HPDE6-E6E7 (cell line): ENCODE data around the gene CPA2.
A peak's percentile ranks its signal among the peaks of the same experiment; 100 is the strongest.

Experiments used
- DNase-seq: peaks from one replicate; pipeline ENCODE4 v3.0.0; 2011; ENCODE audit warnings: missing footprints; ENCODE audit errors: extremely low spot score

CPA2 gene

GRCh38 chr7:130254555-130254954 is 12.1 kb upstream of the CPA2 start:
- no peak for DNase-seq

- no peak for DNase-seq
These were observed 10.0 kb upstream of the CPA2 start for GRCh38 chr7:130256704-130257103.

DNA sequence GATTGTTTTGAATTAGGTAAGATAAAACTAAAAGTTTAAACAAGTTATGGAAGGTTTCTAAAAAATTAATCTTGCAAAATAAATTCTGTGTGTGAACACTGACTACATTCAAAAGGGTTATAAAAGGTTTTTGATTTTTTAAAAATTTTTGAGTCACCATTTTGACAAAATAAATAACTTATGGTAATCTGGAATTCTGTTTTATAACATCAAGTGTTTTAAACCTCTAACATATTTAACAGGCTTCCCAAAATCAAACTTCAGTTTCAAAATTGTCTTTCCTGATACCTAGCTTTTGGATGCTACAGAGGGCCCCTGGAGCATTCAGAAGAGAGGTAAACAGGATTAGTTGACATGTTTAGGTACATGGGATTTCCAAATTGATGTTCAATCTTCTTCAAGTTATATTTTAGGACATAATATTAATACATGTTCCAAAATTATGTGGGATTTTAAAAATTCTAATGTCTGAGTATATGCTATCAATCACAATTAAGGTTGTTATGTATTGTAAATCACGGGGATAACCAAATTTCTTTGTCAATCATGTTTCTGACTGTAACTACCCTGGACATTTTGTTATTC is 8.1 kb upstream of the CPA2 start:
- DNase-seq, result no peak

- DNase-seq, result no peak
These were observed 4.2 kb upstream of the CPA2 start for GRCh38 chr7:130262448-130262847.

- DNase-seq, result no peak
These were observed 3.5 kb upstream of the CPA2 start for GRCh38 chr7:130263130-130263529.

- DNase-seq, result no peak
These were observed 278 bp downstream of the CPA2 start for GRCh38 chr7:130266961-130267321.

GRCh38 chr7:130268463-130269317 is 2.0 kb downstream of the CPA2 start:
- DNase-seq, result no peak

DNA sequence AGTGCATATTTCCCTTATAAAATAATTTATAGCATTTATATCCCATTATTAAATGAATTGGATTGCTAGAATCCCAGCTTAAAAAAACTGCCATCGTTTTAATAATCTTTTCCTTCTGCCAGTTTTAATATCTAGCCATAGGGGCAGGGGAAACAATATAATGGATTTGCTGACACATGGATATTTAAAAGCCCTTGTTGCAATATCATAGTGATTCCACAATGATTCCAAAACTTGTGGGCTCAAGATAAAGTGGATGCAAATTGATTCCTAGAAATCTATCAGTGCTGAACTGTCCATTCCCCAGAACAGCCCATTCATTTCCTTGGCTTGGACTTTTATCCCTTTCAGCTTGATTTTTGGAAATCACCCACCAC is 2.6 kb downstream of the CPA2 start:
- no peak for DNase-seq

- no peak for DNase-seq
These were observed 4.5 kb downstream of the CPA2 start for GRCh38 chr7:130270947-130271800.

DNA sequence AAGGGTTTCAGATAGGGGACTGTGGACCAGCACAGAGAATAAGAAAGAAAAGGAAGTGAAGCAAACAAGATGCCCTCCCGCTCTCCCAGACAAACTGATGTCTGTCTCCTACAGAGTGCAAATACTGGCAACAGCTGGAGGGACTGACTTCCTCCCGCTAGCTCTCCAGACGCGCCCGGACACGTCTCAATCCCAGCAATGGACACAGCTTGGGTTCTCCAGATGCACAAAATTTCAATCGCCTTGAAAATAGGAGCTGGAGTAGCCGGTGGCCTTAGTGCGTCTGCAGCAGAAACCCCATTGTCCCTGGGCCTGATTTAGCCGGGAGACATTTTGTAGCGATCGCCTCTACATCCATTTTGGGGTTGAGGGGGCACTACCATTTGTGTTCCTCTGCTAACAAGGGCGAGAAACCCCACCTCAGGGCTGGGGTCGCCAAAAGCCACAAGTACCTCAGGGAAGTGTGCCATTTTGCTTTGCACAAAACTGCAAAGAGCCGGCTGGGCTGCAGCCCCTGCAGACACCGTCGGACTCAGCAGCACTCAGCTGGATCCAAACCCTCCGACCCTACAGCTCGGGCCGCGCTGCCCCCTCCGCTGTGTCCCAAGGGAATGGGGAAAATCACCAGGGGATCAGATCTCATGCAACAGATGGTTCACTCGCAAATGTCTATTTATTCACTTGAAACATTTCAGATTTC is 5.9 kb downstream of the CPA2 start:
- DNase-seq, result peak; percentile 65

DNA sequence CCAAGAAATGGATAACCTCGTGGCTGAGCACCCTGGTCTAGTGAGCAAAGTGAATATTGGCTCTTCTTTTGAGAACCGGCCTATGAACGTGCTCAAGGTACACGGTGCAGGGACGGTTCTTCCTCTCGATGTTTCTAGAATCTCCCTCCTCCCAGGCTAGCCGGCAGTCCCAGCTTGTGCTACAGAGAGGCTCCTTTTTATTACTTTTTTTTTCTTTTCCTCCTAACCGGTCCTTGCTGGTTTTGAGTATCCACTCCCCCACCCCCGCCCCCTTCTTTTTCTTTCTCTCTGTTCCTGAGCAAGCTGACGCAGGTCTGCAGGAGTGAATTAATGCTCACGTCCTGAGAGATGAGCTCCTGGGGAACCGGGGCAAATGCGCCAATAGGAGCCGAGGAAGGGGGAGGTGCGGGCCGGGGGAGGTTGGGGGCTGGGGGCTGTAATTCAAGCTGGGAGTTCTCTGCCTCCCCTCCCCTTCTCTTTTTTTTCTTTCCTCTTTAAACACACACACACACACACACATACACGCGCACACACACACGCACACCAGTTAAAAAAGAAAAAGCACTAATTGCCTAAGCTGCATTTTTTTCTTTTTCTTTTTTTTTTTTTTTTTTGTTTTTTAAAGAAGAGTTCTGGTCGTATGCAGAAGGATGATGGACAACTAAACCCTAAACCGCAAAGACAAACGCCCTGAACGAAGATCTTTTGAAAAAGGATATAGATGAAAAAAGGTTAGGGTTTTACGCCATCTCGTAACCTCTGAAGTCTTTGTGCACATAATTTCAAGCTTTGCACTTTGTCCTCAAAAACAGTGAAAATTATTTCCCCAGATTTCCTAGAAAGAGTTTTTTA is 6.6 kb downstream of the CPA2 start:
- DNase-seq, result no peak

GRCh38 chr7:130273933-130274255 is 7.2 kb downstream of the CPA2 start:
- no peak for DNase-seq

DNA sequence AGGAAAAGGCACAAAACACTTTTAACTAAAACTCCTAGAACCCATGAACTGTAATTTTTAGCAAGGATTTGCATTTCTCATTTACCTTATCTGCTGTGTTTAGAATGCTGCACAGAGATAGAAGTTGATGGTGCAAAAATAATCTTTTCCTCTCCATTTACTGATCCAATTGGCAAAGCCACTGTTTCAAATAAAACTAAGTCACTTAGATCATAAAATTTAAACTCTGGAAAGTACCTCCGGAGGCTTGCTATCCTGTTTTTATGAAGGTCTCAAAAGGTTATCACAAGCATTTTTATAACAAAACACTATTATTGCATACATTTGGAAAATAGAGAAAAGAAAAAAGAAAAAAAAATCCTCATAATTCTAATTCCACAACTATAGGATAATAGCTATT is 7.6 kb downstream of the CPA2 start:
- no peak for DNase-seq

- no peak for DNase-seq
These were observed 8.4 kb downstream of the CPA2 start for GRCh38 chr7:130274983-130275591.

- DNase-seq, result no peak
These were observed 9.2 kb downstream of the CPA2 start for GRCh38 chr7:130275826-130276297.

- no peak for DNase-seq
These were observed 10.4 kb downstream of the CPA2 start for GRCh38 chr7:130276796-130277762.

DNA sequence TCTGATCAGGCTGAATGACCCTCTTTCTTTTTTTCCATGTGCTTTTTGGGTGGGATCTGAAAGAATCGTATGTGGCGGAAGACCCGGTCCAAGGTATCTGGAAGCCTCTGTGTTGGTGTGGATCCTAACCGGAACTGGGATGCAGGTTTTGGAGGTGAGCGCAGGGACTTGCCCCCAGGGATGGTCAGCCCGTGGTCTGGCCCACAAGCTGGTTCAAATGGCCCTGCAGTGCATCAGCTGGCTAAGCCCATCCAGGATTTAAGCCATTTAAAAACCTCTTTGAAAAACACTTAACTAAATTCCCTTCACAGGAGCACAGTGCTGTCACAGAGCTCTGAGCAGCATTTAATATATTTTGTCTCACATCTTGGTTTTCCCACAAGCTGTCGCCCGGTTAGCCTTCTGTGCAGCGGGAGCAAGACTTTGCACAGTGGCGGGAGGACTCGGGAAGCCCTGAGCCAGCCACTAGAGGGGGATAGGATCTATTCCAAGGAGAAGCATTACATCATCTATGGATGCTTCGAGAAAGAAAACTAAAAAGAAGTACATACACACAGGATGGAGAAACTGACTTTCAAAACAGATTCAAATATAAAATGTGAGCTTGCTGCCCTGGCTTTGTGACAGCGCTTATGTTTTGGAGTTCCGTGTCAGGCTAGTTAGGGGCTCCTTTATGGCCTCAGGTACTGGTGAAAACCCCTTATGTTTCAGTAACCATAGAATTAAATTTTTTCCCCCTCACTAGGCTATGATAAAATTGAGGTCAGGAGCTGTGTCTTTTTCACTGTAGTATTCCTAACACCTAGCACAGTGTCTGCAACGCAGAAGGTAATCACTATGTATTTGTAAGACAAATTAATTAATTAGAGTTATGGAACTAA is 11.3 kb downstream of the CPA2 start:
- no peak for DNase-seq

GRCh38 chr7:130278860-130279259 is 12.2 kb downstream of the CPA2 start:
- no peak for DNase-seq
